GM23248 (cell line): ENCODE measurements around the gene SIRT1.

Experiments
- EZH2 ChIP-seq: fragments of 200-600 bp; sonication (generic); IDR thresholded peaks from 2 replicates; pipeline ENCODE4 v1.6.1; 2018; ENCODE audit warnings: antibody characterized with exemption, mild to moderate bottlenecking; ENCODE audit not compliant: insufficient read depth, poor library complexity, severe bottlenecking
- EZH2phosphoT487 ChIP-seq: fragments of 200-600 bp; sonication (generic); IDR thresholded peaks from 2 replicates; pipeline ENCODE4 v1.6.1; 2018; ENCODE audit warnings: antibody characterized with exemption, moderate library complexity, mild to moderate bottlenecking, low read depth; ENCODE audit not compliant: insufficient read depth

GRCh38 chr10:67863094-67863493 lies 21.4 kb upstream of the SIRT1 start:
- TF ChIP-seq EZH2 (no peak), EZH2phosphoT487 (no peak)
